ENCODE data around the gene TPM2. TPM values are rescaled to one million over a fixed set of nuclear protein-coding genes. Genes with fewer than 3 reads are reported as not detected.

Gene TPM2
- 544 TPM for total RNA-seq (2021; ENCODE audit: unreplicated experiment)
- 991 TPM for polyA plus RNA-seq (2012; ENCODE audit: insufficient read length)
- Bru-seq, nascent RNA = percentile 98 among the genes with signal in this experiment
- BruChase-seq, experiment 1, labeled RNA remaining after a 2-hour chase = percentile 96 among the genes with signal in this experiment
- BruChase-seq, experiment 2, labeled RNA remaining after a 6-hour chase = percentile 97 among the genes with signal in this experiment
- long read RNA-seq, transcript TPM2-203 (9 exons, 1,183 nt) = minor isoform, 102 of 343 reads
- long read RNA-seq, transcript TPM2-201 (9 exons, 1,018 nt) = major isoform, 123 of 343 reads
- long read RNA-seq, partial matches to known transcripts = 82 of 343 reads
- long read RNA-seq, other reads (novel, unspliced or antisense) = 30 of 343 reads

DNA sequence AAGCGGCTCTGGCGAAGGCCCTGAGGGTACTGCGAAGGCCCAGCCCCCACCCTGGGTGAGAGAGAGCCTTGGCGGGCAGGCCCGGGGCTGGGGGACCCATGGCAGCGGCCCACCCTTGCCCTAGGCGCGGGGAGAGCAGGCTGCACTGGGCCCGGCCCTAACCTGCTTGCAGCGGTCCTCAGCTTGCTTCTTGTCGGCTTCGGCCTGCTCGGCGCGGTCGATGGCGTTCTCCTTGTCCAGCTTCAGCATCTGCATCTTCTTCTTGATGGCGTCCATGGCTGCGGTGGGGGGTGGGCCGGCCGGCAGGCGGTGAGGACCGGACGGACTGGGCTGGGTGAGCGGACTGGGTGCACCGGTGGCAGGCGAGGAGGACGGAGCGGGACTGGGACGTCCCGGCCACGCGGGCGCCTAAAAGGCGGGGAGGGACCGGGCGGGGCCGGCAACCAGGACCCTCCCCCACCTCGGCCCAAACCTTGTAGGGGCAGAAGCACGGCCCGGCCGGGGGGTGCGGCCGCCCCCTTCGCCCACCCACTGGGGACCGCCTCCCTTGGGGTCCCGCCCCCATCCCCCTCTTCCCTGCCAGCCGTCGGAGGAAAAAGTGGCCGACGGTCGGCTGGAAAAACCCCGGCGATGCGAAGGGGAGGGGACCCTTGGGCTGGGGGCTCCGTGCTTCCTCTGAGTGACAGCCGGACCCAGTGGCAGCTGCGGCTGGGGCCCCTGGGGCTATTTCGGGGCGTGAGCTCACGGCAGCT is at the start of gene TPM2:
Gene TPM2, minus strand, starts transcription at position 384 of the 752 bp plus-strand sequence. Its CDS starts 108 bp downstream, at position 276.
- Histone ChIP-seq H3K4me1 (ENCODE audit: control insufficient read depth, insufficient read depth, low read length) (peaks cover 31% of the 10 kb centered on the region), H3K4me3 (ENCODE audit: low read depth in 2 of 2, low read length in 2 of 2) (peak within 1 kb of the TSS; percentile 71 to 89), H3K36me3 (ENCODE audit: control insufficient read depth, insufficient read depth, low read length) (peaks cover 10% of the 10 kb centered on the region; the same call in 1 of the 2 replicates), H3K9me3 (ENCODE audit: control insufficient read depth, insufficient read depth, low read depth, low read length) (no peaks in the 10 kb centered on the region), H3K27me3 (ENCODE audit: control insufficient read depth, insufficient read depth, low read length) (no peaks in the 10 kb centered on the region), H3K27ac (ENCODE audit: low read length) (peak within 1 kb of the TSS; percentile 93)
- POLR2A ChIA-PET = interaction anchor here (0.5 to 0.7 kb wide), 7 partner anchors 23 to 479 kb away, joined by 3 to 7 read pairs (median 4); partner anchors contain the start of gene CCDC107
- DNase-seq (ENCODE audit: low read depth, low spot score) = no peak
- TF ChIP-seq, protein P1, sequence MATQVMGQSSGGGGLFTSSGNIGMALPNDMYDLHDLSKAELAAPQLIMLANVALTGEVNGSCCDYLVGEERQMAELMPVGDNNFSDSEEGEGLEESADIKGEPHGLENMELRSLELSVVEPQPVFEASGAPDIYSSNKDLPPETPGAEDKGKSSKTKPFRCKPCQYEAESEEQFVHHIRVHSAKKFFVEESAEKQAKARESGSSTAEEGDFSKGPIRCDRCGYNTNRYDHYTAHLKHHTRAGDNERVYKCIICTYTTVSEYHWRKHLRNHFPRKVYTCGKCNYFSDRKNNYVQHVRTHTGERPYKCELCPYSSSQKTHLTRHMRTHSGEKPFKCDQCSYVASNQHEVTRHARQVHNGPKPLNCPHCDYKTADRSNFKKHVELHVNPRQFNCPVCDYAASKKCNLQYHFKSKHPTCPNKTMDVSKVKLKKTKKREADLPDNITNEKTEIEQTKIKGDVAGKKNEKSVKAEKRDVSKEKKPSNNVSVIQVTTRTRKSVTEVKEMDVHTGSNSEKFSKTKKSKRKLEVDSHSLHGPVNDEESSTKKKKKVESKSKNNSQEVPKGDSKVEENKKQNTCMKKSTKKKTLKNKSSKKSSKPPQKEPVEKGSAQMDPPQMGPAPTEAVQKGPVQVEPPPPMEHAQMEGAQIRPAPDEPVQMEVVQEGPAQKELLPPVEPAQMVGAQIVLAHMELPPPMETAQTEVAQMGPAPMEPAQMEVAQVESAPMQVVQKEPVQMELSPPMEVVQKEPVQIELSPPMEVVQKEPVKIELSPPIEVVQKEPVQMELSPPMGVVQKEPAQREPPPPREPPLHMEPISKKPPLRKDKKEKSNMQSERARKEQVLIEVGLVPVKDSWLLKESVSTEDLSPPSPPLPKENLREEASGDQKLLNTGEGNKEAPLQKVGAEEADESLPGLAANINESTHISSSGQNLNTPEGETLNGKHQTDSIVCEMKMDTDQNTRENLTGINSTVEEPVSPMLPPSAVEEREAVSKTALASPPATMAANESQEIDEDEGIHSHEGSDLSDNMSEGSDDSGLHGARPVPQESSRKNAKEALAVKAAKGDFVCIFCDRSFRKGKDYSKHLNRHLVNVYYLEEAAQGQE (IDR thresholded peaks at IDR 0.05; ENCODE audit: insufficient read depth in 1 of 2, low read depth in 2 of 2, low read length in 1 of 2) = peak in 1 of 2 experiments; percentile 56; a peak in 1 of 4 replicates
- TF ChIP-seq POLR2AphosphoS5 (IDR thresholded peaks at IDR 0.05; ENCODE audit: low read depth, low read length) (peak; percentile 99), TCF7L2 (IDR thresholded peaks at IDR 0.05; ENCODE audit: low read depth, low read length) (no peak; the same call in 1 of the 2 replicates), SIN3A (IDR thresholded peaks at IDR 0.05; ENCODE audit: borderline replicate concordance, insufficient read depth, low read depth, low read length) (peak; percentile 90; the same call in 1 of the 2 replicates)
- TF ChIP-seq, protein P2, sequence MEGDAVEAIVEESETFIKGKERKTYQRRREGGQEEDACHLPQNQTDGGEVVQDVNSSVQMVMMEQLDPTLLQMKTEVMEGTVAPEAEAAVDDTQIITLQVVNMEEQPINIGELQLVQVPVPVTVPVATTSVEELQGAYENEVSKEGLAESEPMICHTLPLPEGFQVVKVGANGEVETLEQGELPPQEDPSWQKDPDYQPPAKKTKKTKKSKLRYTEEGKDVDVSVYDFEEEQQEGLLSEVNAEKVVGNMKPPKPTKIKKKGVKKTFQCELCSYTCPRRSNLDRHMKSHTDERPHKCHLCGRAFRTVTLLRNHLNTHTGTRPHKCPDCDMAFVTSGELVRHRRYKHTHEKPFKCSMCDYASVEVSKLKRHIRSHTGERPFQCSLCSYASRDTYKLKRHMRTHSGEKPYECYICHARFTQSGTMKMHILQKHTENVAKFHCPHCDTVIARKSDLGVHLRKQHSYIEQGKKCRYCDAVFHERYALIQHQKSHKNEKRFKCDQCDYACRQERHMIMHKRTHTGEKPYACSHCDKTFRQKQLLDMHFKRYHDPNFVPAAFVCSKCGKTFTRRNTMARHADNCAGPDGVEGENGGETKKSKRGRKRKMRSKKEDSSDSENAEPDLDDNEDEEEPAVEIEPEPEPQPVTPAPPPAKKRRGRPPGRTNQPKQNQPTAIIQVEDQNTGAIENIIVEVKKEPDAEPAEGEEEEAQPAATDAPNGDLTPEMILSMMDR (IDR thresholded peaks at IDR 0.05) = no peak
- peak; percentile 87 for ATAC-seq
- CTCF ChIA-PET = interaction anchor here (0.6 to 1.8 kb wide), 5 partner anchors 24 to 41 kb away, joined by 3 to 6 read pairs (median 4); partner anchors contain the start of genes ARHGEF39, CCDC107 and RMRP
- in situ Hi-C loops (cut with HindIII; ENCODE audit: low pct_unique_long_range_greater_than_20kb, low sequenced_read_pairs) (no loop called here), intact Hi-C loops (cut with micrococcal nuclease; ENCODE audit: unreplicated experiment) (loop anchor here (5.0 kb wide), 1 partner anchor 32 kb away; the partner anchor contains the start of genes CCDC107 and RMRP)
- no TSS peak for BruUV-seq (replicated peaks)

DNA sequence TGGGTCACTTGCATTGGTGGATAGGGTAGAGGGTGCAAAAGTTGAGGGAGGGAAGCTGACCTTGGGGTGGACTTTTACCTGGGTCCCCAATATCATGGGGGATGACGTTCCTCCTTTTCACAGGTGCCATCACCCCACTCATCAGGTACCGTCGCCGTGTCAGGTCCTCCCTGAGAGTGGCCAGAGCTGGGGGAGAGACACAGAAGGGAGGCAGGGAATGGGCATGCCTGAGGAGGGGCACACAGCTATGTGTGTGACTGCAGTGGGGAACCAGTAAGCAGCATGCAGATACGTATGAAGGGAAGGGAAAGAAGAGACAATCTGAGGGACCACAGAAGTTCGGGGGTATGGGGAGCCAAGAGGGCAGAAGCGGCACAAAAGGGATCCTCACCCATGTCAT is 49.2 kb upstream of the TPM2 start:
- Histone ChIP-seq H3K9me3 (ENCODE audit: control insufficient read depth, insufficient read depth, low read depth, low read length) (no peaks in the 10 kb centered on the region), H3K27ac (ENCODE audit: low read length) (no peak overlapping the region), H3K4me3 (ENCODE audit: low read depth in 2 of 2, low read length in 2 of 2) (no peak overlapping the region), H3K4me1 (ENCODE audit: control insufficient read depth, insufficient read depth, low read length) (peaks cover 16% of the 10 kb centered on the region), H3K27me3 (ENCODE audit: control insufficient read depth, insufficient read depth, low read length) (no peaks in the 10 kb centered on the region), H3K36me3 (ENCODE audit: control insufficient read depth, insufficient read depth, low read length) (peaks cover 35% of the 10 kb centered on the region)
- no peak for ATAC-seq
- DNase-seq (ENCODE audit: low read depth, low spot score) = no peak
- in situ Hi-C loops (cut with HindIII; ENCODE audit: low pct_unique_long_range_greater_than_20kb, low sequenced_read_pairs) = no loop called here
- POLR2A ChIA-PET = no interaction called here
- CTCF ChIA-PET = interaction anchor here (0.9 kb wide), 1 partner anchor 74 kb away, joined by 3 read pairs; the partner anchor contains the start of gene ARHGEF39
- intact Hi-C loops (cut with micrococcal nuclease; ENCODE audit: unreplicated experiment) = no loop called here
- BruUV-seq (replicated peaks) = no TSS peak
- TF ChIP-seq SIN3A (IDR thresholded peaks at IDR 0.05; ENCODE audit: borderline replicate concordance, insufficient read depth, low read depth, low read length) (no peak), POLR2AphosphoS5 (IDR thresholded peaks at IDR 0.05; ENCODE audit: low read depth, low read length) (no peak), TCF7L2 (IDR thresholded peaks at IDR 0.05; ENCODE audit: low read depth, low read length) (no peak)
- TF ChIP-seq, protein P2 (IDR thresholded peaks at IDR 0.05) = no peak
- TF ChIP-seq, protein P1 (IDR thresholded peaks at IDR 0.05; ENCODE audit: insufficient read depth in 1 of 2, low read depth in 2 of 2, low read length in 1 of 2) = no peak

Data from Panc1 (cell line).